AG10803 (cell line): ENCODE results near the gene RHOG.

Source experiments
- DNase-seq: peaks from one replicate; pipeline ENCODE4 v3.0.0; 2010; ENCODE audit warnings: low read depth
- H3K4me3 ChIP-seq: 2 replicates; pipeline ENCODE4 v1.5.1; 2011; ENCODE audit warnings: mild to moderate bottlenecking, low read length, control low read depth
- TF ChIP-seq, protein P1 (sequence below): conservative IDR thresholded peaks from 2 replicates; pipeline ENCODE4 v1.5.1; 2011; ENCODE audit warnings: mild to moderate bottlenecking, low read length, control low read depth, inconsistent platforms

Gene RHOG

DNA sequence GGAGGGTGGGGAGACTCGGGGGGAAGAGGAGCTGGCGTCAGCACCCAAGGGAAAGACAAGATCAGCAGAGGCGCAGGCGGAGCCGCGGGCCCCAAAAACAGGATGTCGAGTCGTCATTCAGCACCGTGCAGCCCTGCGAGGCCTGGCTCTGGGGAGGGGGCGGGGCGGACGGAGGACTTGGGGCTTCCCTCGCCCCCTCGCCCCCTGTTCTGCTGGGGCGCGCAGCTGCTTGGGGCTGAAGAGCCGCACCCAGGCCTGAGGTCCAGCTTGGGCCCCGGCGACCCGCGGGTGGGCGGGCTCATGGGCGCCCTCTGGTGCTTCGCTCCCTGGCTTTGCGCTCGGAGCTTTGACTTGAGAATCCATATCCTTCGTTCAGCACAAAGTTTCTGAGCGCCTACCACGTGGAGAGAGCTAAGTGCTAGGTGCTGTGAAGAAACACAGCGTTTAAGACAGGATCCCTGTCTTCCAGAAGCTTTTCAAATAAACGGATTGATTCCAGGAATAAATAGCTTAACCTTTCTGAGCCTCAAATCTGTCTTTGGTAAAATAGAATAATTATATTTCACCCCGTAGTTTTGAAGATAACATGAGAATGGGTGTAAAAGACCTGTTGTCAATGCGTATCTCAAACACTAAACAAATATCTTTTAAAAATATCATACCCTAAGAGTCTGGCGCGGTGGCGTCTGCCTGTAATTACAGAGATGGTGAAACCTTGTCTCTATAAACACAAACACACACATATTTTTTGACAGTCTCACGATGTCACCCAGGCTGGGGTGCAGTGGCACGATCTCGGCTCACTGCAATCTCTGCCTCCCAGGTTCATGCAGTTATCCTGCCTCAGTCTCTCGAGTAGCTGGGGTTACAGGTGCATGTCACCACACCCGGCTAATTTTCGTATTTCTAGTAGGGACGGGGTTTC is 929 bp upstream of the RHOG start:
- peak; percentile 81 for DNase-seq
- H3K4me3 ChIP-seq: peak overlapping the region; percentile 68
- TF ChIP-seq, protein P1, sequence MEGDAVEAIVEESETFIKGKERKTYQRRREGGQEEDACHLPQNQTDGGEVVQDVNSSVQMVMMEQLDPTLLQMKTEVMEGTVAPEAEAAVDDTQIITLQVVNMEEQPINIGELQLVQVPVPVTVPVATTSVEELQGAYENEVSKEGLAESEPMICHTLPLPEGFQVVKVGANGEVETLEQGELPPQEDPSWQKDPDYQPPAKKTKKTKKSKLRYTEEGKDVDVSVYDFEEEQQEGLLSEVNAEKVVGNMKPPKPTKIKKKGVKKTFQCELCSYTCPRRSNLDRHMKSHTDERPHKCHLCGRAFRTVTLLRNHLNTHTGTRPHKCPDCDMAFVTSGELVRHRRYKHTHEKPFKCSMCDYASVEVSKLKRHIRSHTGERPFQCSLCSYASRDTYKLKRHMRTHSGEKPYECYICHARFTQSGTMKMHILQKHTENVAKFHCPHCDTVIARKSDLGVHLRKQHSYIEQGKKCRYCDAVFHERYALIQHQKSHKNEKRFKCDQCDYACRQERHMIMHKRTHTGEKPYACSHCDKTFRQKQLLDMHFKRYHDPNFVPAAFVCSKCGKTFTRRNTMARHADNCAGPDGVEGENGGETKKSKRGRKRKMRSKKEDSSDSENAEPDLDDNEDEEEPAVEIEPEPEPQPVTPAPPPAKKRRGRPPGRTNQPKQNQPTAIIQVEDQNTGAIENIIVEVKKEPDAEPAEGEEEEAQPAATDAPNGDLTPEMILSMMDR: peak; percentile 79

DNA sequence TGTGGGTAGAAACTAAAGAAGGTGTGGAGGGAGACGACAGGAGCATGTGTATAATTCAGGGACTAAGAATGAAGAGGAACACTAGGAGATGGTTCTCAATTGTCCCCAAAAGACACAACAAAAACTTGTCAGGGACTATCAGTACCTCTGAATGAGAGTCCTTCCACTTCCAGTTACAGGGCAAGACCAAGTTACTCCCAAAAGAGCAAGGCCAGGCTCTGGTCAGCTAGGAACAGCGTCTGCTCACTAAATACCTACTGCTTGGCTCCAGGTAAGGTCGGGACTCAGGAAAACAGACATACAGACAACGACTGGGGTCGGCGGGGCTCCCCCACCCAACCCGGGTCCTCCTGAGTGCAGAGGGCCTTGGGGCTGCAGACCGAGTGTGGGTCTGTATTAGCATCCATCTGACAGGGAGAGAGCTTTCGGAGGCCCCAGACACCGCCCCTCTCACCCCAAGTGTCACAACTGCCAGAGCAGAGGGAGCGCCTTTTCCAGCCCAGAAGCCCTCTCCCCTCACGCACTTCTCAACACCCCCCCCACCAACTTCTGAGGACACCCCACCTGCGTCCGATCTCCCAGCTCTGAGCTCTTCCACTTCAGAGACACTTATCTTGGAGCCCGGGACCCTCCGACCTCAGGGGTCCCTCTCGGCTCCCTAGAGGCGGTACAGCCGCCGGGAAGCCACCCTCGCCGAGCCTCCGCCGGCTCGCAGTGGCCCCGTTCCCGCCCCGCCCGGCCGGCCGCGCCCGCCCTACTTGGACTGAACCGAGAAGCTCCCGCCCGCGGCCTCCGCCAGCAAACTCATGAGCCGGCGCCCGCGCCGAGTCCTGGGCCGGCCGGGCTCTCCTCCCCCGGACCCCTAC is 522 bp downstream of the RHOG start:
- DNase-seq: no peak
- TF ChIP-seq, protein P1: no peak
- H3K4me3 ChIP-seq: peak overlapping the region; percentile 79

DNA sequence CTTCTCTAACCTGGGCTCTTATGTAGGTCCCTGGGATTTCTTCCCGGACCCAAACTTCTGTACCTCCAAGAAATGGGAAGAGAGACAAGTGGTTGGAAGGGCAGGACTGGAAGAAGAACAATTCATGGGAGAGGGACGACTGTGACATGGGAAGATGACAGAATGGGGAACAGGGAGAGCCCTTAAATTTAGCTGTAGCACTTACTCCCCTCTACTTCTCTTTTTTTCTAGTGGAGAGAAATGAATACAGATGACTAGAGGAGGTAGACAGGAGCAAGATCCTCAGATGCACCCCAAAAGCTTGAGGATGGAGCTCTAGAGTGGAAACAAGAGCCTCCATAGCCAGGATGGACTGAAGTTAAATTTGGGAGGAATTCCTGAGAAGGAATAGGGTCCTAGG is 2.3 kb downstream of the RHOG start:
- no peak overlapping the region for H3K4me3 ChIP-seq
- TF ChIP-seq, protein P1: no peak
- DNase-seq: no peak

DNA sequence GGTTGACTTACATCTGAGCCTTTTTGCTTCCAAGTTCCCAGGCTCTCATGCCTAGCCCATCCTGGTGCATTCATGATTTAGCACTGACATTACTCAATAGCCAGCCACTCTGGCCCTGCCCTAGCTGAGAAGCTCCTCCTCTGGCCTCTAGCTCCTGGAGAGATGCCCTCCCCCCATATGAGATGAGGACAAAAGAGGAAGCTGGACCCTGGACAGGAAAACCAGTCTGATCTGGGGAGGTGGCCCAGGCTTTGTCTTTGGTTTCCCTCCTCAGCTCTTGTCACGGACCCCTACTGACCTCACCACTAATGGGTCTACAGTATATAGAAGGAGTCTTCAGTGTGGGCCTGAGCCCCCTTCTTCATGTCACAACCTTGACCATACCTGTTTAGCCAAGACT is 3.0 kb downstream of the RHOG start:
- TF ChIP-seq, protein P1: no peak
- DNase-seq: peak; percentile 46
- H3K4me3 ChIP-seq: no peak overlapping the region

DNA sequence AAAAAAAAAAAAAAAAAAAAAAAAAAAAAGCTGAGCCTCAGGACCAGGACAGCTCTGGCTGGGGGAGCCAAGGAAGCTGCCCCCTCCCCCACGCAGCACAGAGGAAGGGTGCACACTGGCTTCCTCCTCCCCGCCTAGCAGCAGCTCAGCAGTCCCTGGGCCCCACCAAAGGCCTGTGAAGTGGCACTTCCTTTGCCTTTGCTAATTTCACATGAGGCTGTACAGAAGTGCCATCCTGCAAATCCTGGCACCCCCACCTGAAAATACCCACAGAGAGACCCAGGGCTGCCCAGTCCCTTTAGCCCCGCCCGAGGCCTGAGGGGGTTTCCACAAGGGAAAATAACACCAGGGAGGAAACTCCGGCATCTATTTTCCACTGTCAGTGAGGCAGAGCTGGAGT is 3.9 kb downstream of the RHOG start:
- no peak for DNase-seq
- H3K4me3 ChIP-seq: no peak overlapping the region
- TF ChIP-seq, protein P1: no peak

DNA sequence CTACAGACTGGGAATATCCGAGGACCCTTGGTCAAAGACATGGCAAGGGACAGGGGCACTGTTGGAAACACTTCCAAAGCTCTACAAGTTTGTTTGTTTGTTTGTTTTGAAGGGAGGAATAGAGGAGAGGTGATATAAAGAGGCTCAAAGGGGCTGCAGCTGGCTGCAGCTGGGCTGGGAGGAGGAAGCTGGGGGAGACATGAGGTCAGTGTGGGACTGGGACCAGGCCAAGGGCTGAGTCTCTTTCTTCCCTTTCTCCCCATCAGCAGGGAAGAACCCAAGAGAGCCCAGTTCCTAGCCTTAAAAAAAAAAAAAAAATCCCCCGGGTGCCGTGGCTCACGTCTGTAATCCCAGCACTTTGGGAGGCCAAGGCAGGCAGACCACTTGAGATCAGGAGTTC is 5.0 kb downstream of the RHOG start:
- no peak for DNase-seq
- H3K4me3 ChIP-seq: no peak overlapping the region

More for the DNA sequence above, 5.0 kb downstream of the RHOG start:
- TF ChIP-seq, protein P1: no peak
